Liver (tissue), 3 donors: ENCODE measurements around the gene COMMD10.

Experiments
- CTCF ChIP-seq: fragments of 150-350 bp; IDR thresholded peaks from 2 replicates; pipeline ENCODE4 v1.5.1; 2017; ENCODE audit warnings: improper control_type of control experiment, low read depth, low read length; ENCODE audit not compliant: missing input control
- EGR1 ChIP-seq, 2 donors: IDR thresholded peaks; 2 replicates each; pipeline ENCODE4 v1.6.1; 2016 to 2018; ENCODE audit warnings: antibody characterized with exemption in 2 of 2, low read depth in 2 of 2
- FOXA1 ChIP-seq: IDR thresholded peaks from 2 replicates; pipeline ENCODE4 v1.6.1; 2016; ENCODE audit warnings: antibody characterized with exemption
- FOXA2 ChIP-seq: IDR thresholded peaks from 2 replicates; pipeline ENCODE4 v1.6.1; 2016; ENCODE audit warnings: antibody characterized with exemption
- GABPA ChIP-seq, 2 donors: IDR thresholded peaks in 1 of 2; conservative IDR thresholded peaks in 1 of 2; 2 replicates each; pipeline ENCODE4 v1.6.1; 2016; ENCODE audit warnings: antibody characterized with exemption in 2 of 2, mild to moderate bottlenecking in 1 of 2, moderate library complexity in 1 of 2
- JUND ChIP-seq, 2 donors: IDR thresholded peaks; 2 replicates each; pipeline ENCODE4 v1.6.1; 2016; ENCODE audit warnings: antibody characterized with exemption in 2 of 2
- MAX ChIP-seq: IDR thresholded peaks from 2 replicates; pipeline ENCODE4 v1.6.1; 2016; ENCODE audit warnings: antibody characterized with exemption
- NR2F2 ChIP-seq: IDR thresholded peaks from 2 replicates; pipeline ENCODE4 v1.6.1; 2016; ENCODE audit warnings: antibody characterized with exemption
- RAD21 ChIP-seq, 2 donors: IDR thresholded peaks; 2 replicates each; pipeline ENCODE4 v1.6.1; 2016; ENCODE audit warnings: antibody characterized with exemption in 2 of 2, mild to moderate bottlenecking in 2 of 2
- REST ChIP-seq: IDR thresholded peaks from 2 replicates; pipeline ENCODE4 v1.6.1; 2016; ENCODE audit warnings: antibody characterized with exemption, mild to moderate bottlenecking
- TAF1 ChIP-seq: conservative IDR thresholded peaks from 2 replicates; pipeline ENCODE4 v1.6.1; 2016; ENCODE audit warnings: antibody characterized with exemption, mild to moderate bottlenecking
- YY1 ChIP-seq: IDR thresholded peaks from 2 replicates; pipeline ENCODE4 v1.6.1; 2016; ENCODE audit warnings: antibody characterized with exemption, mild to moderate bottlenecking
- ZBTB33 ChIP-seq: IDR thresholded peaks from 2 replicates; pipeline ENCODE4 v1.6.1; 2016; ENCODE audit warnings: antibody characterized with exemption
- donor health status: healthy.
- donor health status: healthy.

GRCh38 chr5:116038817-116039216 lies 46.0 kb upstream of the COMMD10 start:
- no peak for TF ChIP-seq CTCF
- TF ChIP-seq TAF1, result no peak
- no peak for TF ChIP-seq REST
- no peak for TF ChIP-seq MAX
- TF ChIP-seq ZBTB33, result no peak
- TF ChIP-seq GABPA (IDR thresholded peaks at IDR 0.05 in 1 of 2, conservative IDR thresholded peaks at IDR 0.05 in 1 of 2), result no peak
- no peak for TF ChIP-seq JUND (IDR thresholded peaks at IDR 0.05)
- TF ChIP-seq YY1, result no peak
- TF ChIP-seq FOXA1, result no peak
- TF ChIP-seq EGR1 (IDR thresholded peaks at IDR 0.05; ENCODE audit: low read depth in 2 of 2), result no peak
- TF ChIP-seq NR2F2, result no peak
- no peak for TF ChIP-seq RAD21 (IDR thresholded peaks at IDR 0.05)
- no peak for TF ChIP-seq FOXA2
